ENCODE data around the gene TMEM120B. TPM values are rescaled to one million over a fixed set of nuclear protein-coding genes. Genes with fewer than 3 reads are reported as not detected.

TMEM120B gene
- total RNA-seq, 1 experiment from 2014 or later = 18.5 TPM

DNA sequence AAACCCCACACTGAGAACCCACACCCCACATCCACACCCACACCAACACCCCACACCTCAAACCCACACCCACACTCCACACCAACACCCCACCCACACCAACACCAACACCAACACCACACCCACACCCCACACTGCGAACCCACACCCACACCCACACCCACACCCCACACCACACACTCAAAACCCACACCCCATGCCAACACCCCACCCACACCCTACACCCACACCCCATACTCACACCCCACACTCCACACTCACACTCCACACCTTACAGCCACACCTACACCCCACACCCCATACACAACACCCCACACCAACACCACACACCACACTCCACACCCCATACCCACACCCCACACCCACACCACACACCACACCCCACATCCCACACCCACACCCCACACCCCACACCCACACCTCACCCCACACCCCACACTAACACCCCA is 38.0 kb downstream of the TMEM120B start:
- no TSS peak for BruUV-seq (replicated peaks)
- Histone ChIP-seq H3K4me3 (ENCODE audit: low read length) (no peak overlapping the region), H3K9me2 (replicated peaks; ENCODE audit: low read length) (no peaks in the 10 kb centered on the region), H2AFZ (ENCODE audit: low read length) (no peak overlapping the region), H3K79me2 (ENCODE audit: low read length) (no peaks in the 10 kb centered on the region), H3K27ac (ENCODE audit: low read length) (no peak overlapping the region), H3K9ac (ENCODE audit: low read length) (no peak overlapping the region), H3F3A (ENCODE audit: low read length, unreplicated experiment) (no peaks in the 10 kb centered on the region), H3K27me3 (ENCODE audit: low read length) (no peaks in the 10 kb centered on the region), H3K4me2 (ENCODE audit: low read length) (no peak overlapping the region), H3K4me1 (ENCODE audit: insufficient read depth, low read length) (no peaks in the 10 kb centered on the region; the same call in 1 of the 2 replicates), H3K36me3 (ENCODE audit: low read depth, low read length) (no peaks in the 10 kb centered on the region), H4K20me1 (ENCODE audit: low read length) (no peaks in the 10 kb centered on the region), H3K9me3 (ENCODE audit: low read length) (no peaks in the 10 kb centered on the region)
- CTCF ChIA-PET = no interaction called here
- DNase-seq = no peak
- intact Hi-C loops (cut with micrococcal nuclease) = no loop called here
- ATAC-seq = no peak
- TF ChIP-seq, protein P1, sequence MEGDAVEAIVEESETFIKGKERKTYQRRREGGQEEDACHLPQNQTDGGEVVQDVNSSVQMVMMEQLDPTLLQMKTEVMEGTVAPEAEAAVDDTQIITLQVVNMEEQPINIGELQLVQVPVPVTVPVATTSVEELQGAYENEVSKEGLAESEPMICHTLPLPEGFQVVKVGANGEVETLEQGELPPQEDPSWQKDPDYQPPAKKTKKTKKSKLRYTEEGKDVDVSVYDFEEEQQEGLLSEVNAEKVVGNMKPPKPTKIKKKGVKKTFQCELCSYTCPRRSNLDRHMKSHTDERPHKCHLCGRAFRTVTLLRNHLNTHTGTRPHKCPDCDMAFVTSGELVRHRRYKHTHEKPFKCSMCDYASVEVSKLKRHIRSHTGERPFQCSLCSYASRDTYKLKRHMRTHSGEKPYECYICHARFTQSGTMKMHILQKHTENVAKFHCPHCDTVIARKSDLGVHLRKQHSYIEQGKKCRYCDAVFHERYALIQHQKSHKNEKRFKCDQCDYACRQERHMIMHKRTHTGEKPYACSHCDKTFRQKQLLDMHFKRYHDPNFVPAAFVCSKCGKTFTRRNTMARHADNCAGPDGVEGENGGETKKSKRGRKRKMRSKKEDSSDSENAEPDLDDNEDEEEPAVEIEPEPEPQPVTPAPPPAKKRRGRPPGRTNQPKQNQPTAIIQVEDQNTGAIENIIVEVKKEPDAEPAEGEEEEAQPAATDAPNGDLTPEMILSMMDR (conservative IDR thresholded peaks at IDR 0.05; ENCODE audit: low read depth, low read length) = no peak
- TF ChIP-seq EZH2 (IDR thresholded peaks at IDR 0.05; ENCODE audit: low read length, unreplicated experiment) (no peak), EZH2phosphoT487 (IDR thresholded peaks at IDR 0.05; ENCODE audit: borderline replicate concordance, low read length) (no peak)
- POLR2A ChIA-PET (ENCODE audit: unreplicated experiment) = no interaction called here

DNA sequence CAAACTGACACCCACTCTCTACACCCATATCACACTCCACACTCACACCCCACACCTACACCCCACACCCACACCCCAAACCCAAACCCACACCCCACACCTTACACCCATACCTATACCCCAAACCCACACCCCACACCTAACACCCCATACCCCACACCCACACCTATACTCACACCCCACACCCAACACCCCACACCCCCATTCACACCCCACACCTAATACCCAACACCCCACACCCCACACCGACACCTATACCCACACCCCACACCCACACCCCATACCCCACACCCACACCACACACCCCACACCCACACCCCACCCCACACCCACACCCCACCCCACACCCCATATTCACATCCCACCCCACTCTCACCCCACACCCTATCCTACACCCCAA is 38.5 kb downstream of the TMEM120B start:
- no peaks in the 10 kb centered on the region for H4K20me1 ChIP-seq (ENCODE audit: low read length)
- ChIA-PET CTCF (no interaction called here), POLR2A (ENCODE audit: unreplicated experiment) (no interaction called here)
- H3K36me3 ChIP-seq (ENCODE audit: low read depth, low read length) = no peaks in the 10 kb centered on the region
- DNase-seq (no peak), ATAC-seq (no peak)
- no peak overlapping the region for H2AFZ ChIP-seq (ENCODE audit: low read length)
- no peak overlapping the region for H3K9ac ChIP-seq (ENCODE audit: low read length)
- H3K4me2 ChIP-seq (ENCODE audit: low read length) = no peak overlapping the region
- BruUV-seq (replicated peaks) = no TSS peak
- no peaks in the 10 kb centered on the region for H3K9me3 ChIP-seq (ENCODE audit: low read length)
- no peaks in the 10 kb centered on the region for H3F3A ChIP-seq (ENCODE audit: low read length, unreplicated experiment)
- no peaks in the 10 kb centered on the region for H3K79me2 ChIP-seq (ENCODE audit: low read length)
- H3K4me3 ChIP-seq (ENCODE audit: low read length) = no peak overlapping the region
- intact Hi-C loops (cut with micrococcal nuclease) = no loop called here
- H3K27me3 ChIP-seq (ENCODE audit: low read length) = no peaks in the 10 kb centered on the region
- no peak overlapping the region for H3K27ac ChIP-seq (ENCODE audit: low read length)
- TF ChIP-seq, protein P1 (conservative IDR thresholded peaks at IDR 0.05; ENCODE audit: low read depth, low read length) = no peak
- TF ChIP-seq EZH2 (IDR thresholded peaks at IDR 0.05; ENCODE audit: low read length, unreplicated experiment) (no peak), EZH2phosphoT487 (IDR thresholded peaks at IDR 0.05; ENCODE audit: borderline replicate concordance, low read length) (no peak)
- no peaks in the 10 kb centered on the region; the same call in 1 of the 2 replicates for H3K4me1 ChIP-seq (ENCODE audit: insufficient read depth, low read length)
- H3K9me2 ChIP-seq (replicated peaks; ENCODE audit: low read length) = no peaks in the 10 kb centered on the region

DNA sequence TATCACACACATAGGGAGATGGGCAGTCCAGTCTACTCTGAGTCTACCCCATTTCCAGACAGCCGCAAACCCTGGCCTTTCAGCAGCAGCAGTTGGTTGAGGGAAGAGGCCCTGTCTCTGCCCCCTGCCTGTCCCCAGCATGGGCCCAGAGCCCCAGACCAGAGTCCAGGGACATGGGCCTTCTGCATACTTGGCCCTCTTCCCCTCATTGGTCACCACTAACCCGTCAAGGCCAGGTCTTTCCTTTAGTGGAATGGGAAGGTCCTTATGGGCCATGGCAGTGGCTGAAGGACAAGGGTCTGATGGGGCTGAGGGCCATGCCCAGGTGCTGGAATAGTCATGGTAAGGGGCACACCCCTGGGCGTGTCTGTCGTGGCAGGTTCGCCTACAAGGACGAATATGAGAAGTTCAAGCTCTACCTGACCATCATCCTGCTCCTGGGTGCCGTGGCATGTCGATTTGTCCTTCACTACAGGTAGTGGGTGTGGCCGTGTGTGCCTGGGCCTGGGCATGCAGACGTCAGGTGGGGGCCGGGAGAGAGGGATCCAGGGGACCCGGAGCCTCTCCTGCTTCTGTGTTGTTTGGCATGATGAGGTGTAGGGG is 39.3 kb downstream of the TMEM120B start:
- ATAC-seq (no peak), DNase-seq (no peak)
- no TSS peak for BruUV-seq (replicated peaks)
- CTCF ChIA-PET = no interaction called here
- no peaks in the 10 kb centered on the region for H3F3A ChIP-seq (ENCODE audit: low read length, unreplicated experiment)
- H3K9me3 ChIP-seq (ENCODE audit: low read length) = no peaks in the 10 kb centered on the region
- no peaks in the 10 kb centered on the region for H3K79me2 ChIP-seq (ENCODE audit: low read length)
- no peaks in the 10 kb centered on the region for H3K36me3 ChIP-seq (ENCODE audit: low read depth, low read length)
- POLR2A ChIA-PET (ENCODE audit: unreplicated experiment) = no interaction called here
- H3K9ac ChIP-seq (ENCODE audit: low read length) = no peak overlapping the region
- H2AFZ ChIP-seq (ENCODE audit: low read length) = no peak overlapping the region
- TF ChIP-seq EZH2 (IDR thresholded peaks at IDR 0.05; ENCODE audit: low read length, unreplicated experiment) (no peak), EZH2phosphoT487 (IDR thresholded peaks at IDR 0.05; ENCODE audit: borderline replicate concordance, low read length) (no peak)
- TF ChIP-seq, protein P1 (conservative IDR thresholded peaks at IDR 0.05; ENCODE audit: low read depth, low read length) = no peak
- H3K4me2 ChIP-seq (ENCODE audit: low read length) = no peak overlapping the region
- no peaks in the 10 kb centered on the region for H4K20me1 ChIP-seq (ENCODE audit: low read length)
- no peaks in the 10 kb centered on the region for H3K9me2 ChIP-seq (replicated peaks; ENCODE audit: low read length)
- no peak overlapping the region for H3K27ac ChIP-seq (ENCODE audit: low read length)
- H3K27me3 ChIP-seq (ENCODE audit: low read length) = no peaks in the 10 kb centered on the region
- intact Hi-C loops (cut with micrococcal nuclease) = no loop called here
- H3K4me1 ChIP-seq (ENCODE audit: insufficient read depth, low read length) = peaks cover 6% of the 10 kb centered on the region
- no peak overlapping the region for H3K4me3 ChIP-seq (ENCODE audit: low read length)
